Thyroid gland (tissue), 4 donors: ENCODE results near the gene DAPK1. TPM values are rescaled to one million over a fixed set of nuclear protein-coding genes. Genes with fewer than 3 reads are reported as not detected.

Source experiments
- DNase-seq, 2 donors: peaks; one replicate each; pipeline ENCODE4 v3.0.0-alpha.2; 2019
- H3K27ac ChIP-seq, 3 donors: fragments of 200-600 bp; sonication (generic); 1 replicate in 2 of 3; 2 replicates in 1 of 3; pipeline ENCODE4 v1.5.1; 2016 to 2019; ENCODE audit warnings: mild to moderate bottlenecking in 1 of 3, moderate library complexity in 1 of 3
- H3K27me3 ChIP-seq: fragments of 200-600 bp; sonication (generic); one replicate; pipeline ENCODE4 v1.5.1; 2019
- H3K36me3 ChIP-seq, 2 donors: fragments of 200-600 bp; sonication (generic); one replicate each; pipeline ENCODE4 v1.5.1; 2016 to 2019
- H3K4me1 ChIP-seq, 2 donors: fragments of 200-600 bp; sonication (generic); one replicate each; pipeline ENCODE4 v1.5.1; 2017 to 2019
- H3K4me3 ChIP-seq, 3 donors: fragments of 200-600 bp; sonication (generic); replicated peaks in 1 of 3; 1 replicate in 2 of 3; 2 replicates in 1 of 3; pipeline ENCODE4 v1.5.1; 2016; ENCODE audit warnings: mild to moderate bottlenecking in 1 of 3
- H3K9me3 ChIP-seq: fragments of 200-600 bp; sonication (generic); one replicate; pipeline ENCODE4 v1.5.1; 2017
- POLR2A ChIP-seq, 2 donors: fragments of 450-650 bp; IDR thresholded peaks; one replicate each; pipeline ENCODE4 v1.6.1; 2017; ENCODE audit warnings: antibody characterized with exemption in 2 of 2, mild to moderate bottlenecking in 2 of 2, moderate library complexity in 1 of 2
- WGBS, 2 donors: methylation state at CpG; one replicate each; pipeline ENCODE4 v1.1.5; 2017; 5-methylcytosine and 5-hydroxymethylcytosine counted together
- intact Hi-C: fragments of 100-400 bp; cut with DNase I; formaldehyde crosslinking; loops from one replicate; pipeline ENCODE4 v1.15.1; 2023
- total RNA-seq, 4 donors: library from RNA; depleted of rRNA; stranded (reverse); fragments of >200 nt; gene quantifications; one replicate each; pipeline ENCODE4 v1.2.3, GENCODE V29; 2016
- TF ChIP-seq, protein P1 (sequence below), 6 experiments: fragments of 200-600 bp in 3 of 6; fragments of 450-650 bp in 3 of 6; sonication (generic) in 3 of 6; IDR thresholded peaks; one replicate each; pipeline ENCODE4 v1.5.1; 2016 to 2019; ENCODE audit warnings: antibody characterized with exemption in 6 of 6, mild to moderate bottlenecking in 2 of 6, inconsistent platforms in 1 of 6, moderate library complexity in 1 of 6

The DAPK1 gene
- total RNA-seq, 4 donors from 2014 or later, result 32.0 to 76.2 (median 38.2) TPM

DNA sequence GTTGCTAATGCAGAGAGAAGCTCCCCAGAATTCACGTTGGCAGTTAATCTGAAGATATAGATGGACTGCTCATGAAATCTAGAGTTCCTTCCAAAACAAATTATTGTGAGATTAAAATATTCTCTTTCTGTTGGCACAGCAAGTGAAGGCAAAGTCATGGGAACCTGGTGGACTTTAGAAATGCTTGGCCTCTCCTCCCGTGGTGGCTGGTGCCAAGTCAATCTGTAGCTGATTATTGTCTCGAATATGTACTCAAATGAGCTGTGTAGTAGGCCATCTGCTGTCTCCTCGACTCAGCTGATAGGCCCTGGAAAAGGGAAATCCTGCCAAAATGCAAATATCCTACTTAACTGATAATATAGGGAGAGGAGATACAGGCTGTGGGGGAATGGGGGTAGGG, 69.3 kb downstream of the DAPK1 start:
- Histone ChIP-seq H3K9me3 (no peaks in the 10 kb centered on the region), H3K4me1 (peaks cover 40 to 44% of the 10 kb centered on the region in 2 donors), H3K27me3 (no peaks in the 10 kb centered on the region), H3K27ac (no peak overlapping the region), H3K4me3 (no peak overlapping the region), H3K36me3 (no peaks in the 10 kb centered on the region)
- TF ChIP-seq POLR2A (IDR thresholded peaks at IDR 0.05), result no peak
- TF ChIP-seq, protein P1, sequence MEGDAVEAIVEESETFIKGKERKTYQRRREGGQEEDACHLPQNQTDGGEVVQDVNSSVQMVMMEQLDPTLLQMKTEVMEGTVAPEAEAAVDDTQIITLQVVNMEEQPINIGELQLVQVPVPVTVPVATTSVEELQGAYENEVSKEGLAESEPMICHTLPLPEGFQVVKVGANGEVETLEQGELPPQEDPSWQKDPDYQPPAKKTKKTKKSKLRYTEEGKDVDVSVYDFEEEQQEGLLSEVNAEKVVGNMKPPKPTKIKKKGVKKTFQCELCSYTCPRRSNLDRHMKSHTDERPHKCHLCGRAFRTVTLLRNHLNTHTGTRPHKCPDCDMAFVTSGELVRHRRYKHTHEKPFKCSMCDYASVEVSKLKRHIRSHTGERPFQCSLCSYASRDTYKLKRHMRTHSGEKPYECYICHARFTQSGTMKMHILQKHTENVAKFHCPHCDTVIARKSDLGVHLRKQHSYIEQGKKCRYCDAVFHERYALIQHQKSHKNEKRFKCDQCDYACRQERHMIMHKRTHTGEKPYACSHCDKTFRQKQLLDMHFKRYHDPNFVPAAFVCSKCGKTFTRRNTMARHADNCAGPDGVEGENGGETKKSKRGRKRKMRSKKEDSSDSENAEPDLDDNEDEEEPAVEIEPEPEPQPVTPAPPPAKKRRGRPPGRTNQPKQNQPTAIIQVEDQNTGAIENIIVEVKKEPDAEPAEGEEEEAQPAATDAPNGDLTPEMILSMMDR (IDR thresholded peaks at IDR 0.05), result no peak
- intact Hi-C loops, result loop anchor here (10.0 kb wide), 1 partner anchor 52 kb away; no protein-coding TSS in a partner anchor
- no peak for DNase-seq
- 60 to 68% methylated on average over 4 of the region's 4 CpGs for WGBS, 2 donors

DNA sequence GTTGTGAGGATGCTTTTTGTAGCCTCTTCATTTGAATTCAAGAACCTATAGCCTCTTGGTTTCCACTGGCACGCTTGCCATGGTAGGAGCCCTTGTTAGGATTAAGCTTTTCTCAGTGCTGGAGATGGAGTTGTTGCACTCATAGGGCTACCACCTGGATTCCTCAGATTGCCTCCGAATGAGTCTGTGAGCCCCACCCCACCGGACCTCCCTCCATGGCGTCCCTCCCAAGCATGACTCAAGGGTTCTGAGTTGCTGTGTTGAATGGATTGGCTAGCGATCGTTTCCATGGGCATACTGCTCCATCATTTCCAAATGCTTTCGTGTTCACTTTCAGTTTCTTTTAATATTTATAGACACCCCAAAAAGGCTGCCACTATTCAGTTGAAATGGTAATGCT, 69.9 kb downstream of the DAPK1 start:
- Histone ChIP-seq H3K27ac (peak overlapping the region in 1 of 3 donors; percentile 18), H3K27me3 (no peaks in the 10 kb centered on the region), H3K36me3 (no peaks in the 10 kb centered on the region), H3K4me3 (no peak overlapping the region), H3K4me1 (peaks cover 46 to 50% of the 10 kb centered on the region in 2 donors), H3K9me3 (no peaks in the 10 kb centered on the region)
- DNase-seq, result no peak
- WGBS, 2 donors, result 83 to 89% methylated on average over 7 of the region's 7 CpGs
- TF ChIP-seq, protein P1 (IDR thresholded peaks at IDR 0.05), result no peak
- no peak for TF ChIP-seq POLR2A (IDR thresholded peaks at IDR 0.05)
- intact Hi-C loops, result loop anchor here (10.0 kb wide), 1 partner anchor 53 kb away; no protein-coding TSS in a partner anchor

DNA sequence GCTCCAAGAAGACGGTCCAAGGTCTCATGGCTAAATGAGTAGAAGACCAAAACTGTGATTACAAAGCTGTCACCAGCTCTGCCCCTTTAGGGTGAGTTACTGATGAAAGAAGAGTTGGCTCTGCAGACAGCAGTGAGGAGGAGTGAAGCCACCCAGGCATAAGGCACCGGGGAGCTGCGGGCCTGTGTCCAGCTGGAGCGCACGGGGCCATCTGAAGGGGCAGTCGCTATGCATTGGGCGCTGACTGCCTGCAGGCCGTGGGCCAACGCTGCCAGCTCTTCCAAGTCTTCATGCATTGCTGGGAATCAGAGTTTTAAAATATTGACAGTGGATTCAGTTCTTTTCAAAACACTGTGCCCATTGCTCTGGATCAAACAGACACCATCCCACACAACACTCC, 70.3 kb downstream of the DAPK1 start:
- Histone ChIP-seq H3K27me3 (no peaks in the 10 kb centered on the region), H3K4me3 (no peak overlapping the region), H3K4me1 (peaks cover 47 to 54% of the 10 kb centered on the region in 2 donors), H3K9me3 (no peaks in the 10 kb centered on the region), H3K36me3 (no peaks in the 10 kb centered on the region), H3K27ac (peak overlapping the region in 1 of 3 donors; percentile 18)
- 19 to 49% methylated on average over 9 of the region's 9 CpGs for WGBS, 2 donors
- intact Hi-C loops, result loop anchor here (10.0 kb wide), 1 partner anchor 53 kb away; no protein-coding TSS in a partner anchor
- no peak for TF ChIP-seq POLR2A (IDR thresholded peaks at IDR 0.05)
- TF ChIP-seq, protein P1 (IDR thresholded peaks at IDR 0.05), result no peak
- DNase-seq, result peak; percentile 70 to 79

DNA sequence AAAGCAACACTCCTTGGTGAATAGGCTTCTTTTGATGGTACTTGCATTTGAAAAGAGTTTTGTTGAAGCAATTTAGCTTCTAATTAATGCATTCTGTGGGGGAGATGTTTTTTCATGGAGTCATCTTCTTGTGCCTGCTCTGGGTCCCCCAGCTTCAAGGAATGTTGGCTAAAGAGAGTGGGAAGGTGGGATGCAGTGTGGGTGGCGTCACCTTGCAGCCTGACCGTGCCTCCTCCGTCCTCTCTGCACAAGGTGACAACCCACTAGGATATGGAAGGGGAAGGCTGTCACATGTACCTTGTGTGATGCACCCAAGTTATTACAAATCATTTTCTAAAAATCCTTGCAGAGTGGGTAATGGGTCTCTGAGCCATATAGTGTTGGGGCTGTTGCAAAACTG, 70.7 kb downstream of the DAPK1 start:
- no peak for DNase-seq
- peak overlapping the region in 1 of 3 donors; percentile 77 for H3K27ac ChIP-seq
- TF ChIP-seq POLR2A (IDR thresholded peaks at IDR 0.05), result no peak
- TF ChIP-seq, protein P1 (IDR thresholded peaks at IDR 0.05), result no peak

DNA sequence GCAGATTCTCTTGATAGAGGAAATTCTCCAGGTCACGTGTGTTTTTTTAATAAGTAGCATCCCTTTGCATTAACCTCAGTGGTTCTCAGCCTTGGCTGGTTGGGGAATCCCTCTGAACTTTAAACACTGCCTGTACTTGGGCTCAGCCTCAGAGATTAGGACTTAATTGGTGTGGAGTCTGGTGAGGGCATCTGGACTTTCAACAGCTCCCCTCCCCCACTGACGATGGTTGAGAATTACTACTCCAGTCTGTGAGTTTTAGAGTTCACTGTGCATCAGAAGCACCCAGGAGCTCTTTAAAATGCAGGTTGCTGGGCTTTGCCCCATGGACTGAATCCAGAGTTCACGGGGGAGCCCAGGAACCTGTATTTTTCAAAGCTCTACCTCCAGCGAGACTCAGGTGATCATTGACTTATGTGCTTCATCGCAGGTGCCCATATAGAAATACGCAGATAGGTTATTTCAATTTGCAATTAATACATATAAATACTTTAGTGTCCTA, 71.4 kb downstream of the DAPK1 start:
- Histone ChIP-seq H3K4me1 (peaks cover 47 to 57% of the 10 kb centered on the region in 2 donors), H3K27ac (peak overlapping the region; percentile 12 to 79 (median 77)), H3K9me3 (no peaks in the 10 kb centered on the region), H3K36me3 (no peaks in the 10 kb centered on the region), H3K4me3 (no peak overlapping the region), H3K27me3 (no peaks in the 10 kb centered on the region)
- DNase-seq, result no peak
- TF ChIP-seq, protein P1 (IDR thresholded peaks at IDR 0.05), result no peak
- TF ChIP-seq POLR2A (IDR thresholded peaks at IDR 0.05), result no peak
- intact Hi-C loops, result loop anchor here (10.0 kb wide), 1 partner anchor 54 kb away; no protein-coding TSS in a partner anchor
- 76 to 82% methylated on average over 6 of the region's 6 CpGs for WGBS, 2 donors

More for the DNA sequence above, 70.7 kb downstream of the DAPK1 start:
- intact Hi-C loops, result loop anchor here (10.0 kb wide), 1 partner anchor 54 kb away; no protein-coding TSS in a partner anchor
- Histone ChIP-seq H3K27me3 (no peaks in the 10 kb centered on the region), H3K4me3 (no peak overlapping the region), H3K9me3 (no peaks in the 10 kb centered on the region), H3K36me3 (no peaks in the 10 kb centered on the region), H3K4me1 (peaks cover 47 to 57% of the 10 kb centered on the region in 2 donors)
- 55 to 95% methylated on average over 3 of the region's 3 CpGs for WGBS, 2 donors
